HG02885 (cell line): ENCODE results near the gene PPP1R3E.

ENCODE experiments used
- ATAC-seq: cut with Tn5 transposase; IDR thresholded peaks from one replicate; pipeline ENCODE4 v1.9.1; 2021; ENCODE audit warnings: mild to moderate bottlenecking; ENCODE audit not compliant: unreplicated experiment, poor library complexity

The PPP1R3E gene

GRCh38 chr14:23252420-23253333 is 50.0 kb downstream of the PPP1R3E start:
- no peak for ATAC-seq

- ATAC-seq: no peak
These were observed 50.7 kb downstream of the PPP1R3E start for GRCh38 chr14:23252006-23252405.

- ATAC-seq: no peak
These were observed 52.8 kb downstream of the PPP1R3E start for GRCh38 chr14:23249824-23250223.

- ATAC-seq: no peak
These were observed 54.1 kb downstream of the PPP1R3E start for GRCh38 chr14:23248601-23249000.
